B cell (primary cell): ENCODE measurements around the gene POGLUT2. TPM values are rescaled to one million over a fixed set of nuclear protein-coding genes. Genes with fewer than 3 reads are reported as not detected.
A peak's percentile ranks its signal among the peaks of the same experiment; 100 is the strongest.

Source experiments
- ATAC-seq: fragments of 200-7000 bp; cut with Tn5 transposase; one replicate; pipeline ENCODE4 v1.10.0; 2021; ENCODE audit warnings: low read depth, mild to moderate bottlenecking, moderate number of reproducible peaks, moderate library complexity
- CTCF ChIA-PET: fragments of 350-600 bp; sonication (Branson Sonifier 250); formaldehyde crosslinking; loops from one replicate; lab custom pipeline; 2021; ENCODE audit warnings: antibody characterized with exemption, inconsistent platforms; lab: Charles Lee
- POLR2A ChIA-PET: fragments of 350-600 bp; sonication (Branson Sonifier 250); formaldehyde crosslinking; loops from one replicate; lab custom pipeline; 2021; ENCODE audit warnings: antibody characterized with exemption; lab: Charles Lee
- DNase-seq: peaks from one replicate; pipeline ENCODE4 v3.0.0; 2013
- H2AFZ ChIP-seq: 2 replicates; pipeline ENCODE4 v1.6.1; 2012; ENCODE audit warnings: mild to moderate bottlenecking, low read depth, low read length; ENCODE audit not compliant: insufficient read depth, poor library complexity, severe bottlenecking
- H3K27ac ChIP-seq, 2 donors: 1 replicate in 1 of 2; 2 replicates in 1 of 2; pipeline ENCODE4 v1.5.1; 2012 to 2013; ENCODE audit warnings: low read length in 2 of 2, mild to moderate bottlenecking in 2 of 2, moderate library complexity in 1 of 2
- H3K27me3 ChIP-seq, 4 experiments: fragments of 200-600 bp in 1 of 4; sonication (generic) in 1 of 4; replicated peaks in 1 of 4; 1 replicate in 2 of 4; 2 replicates in 2 of 4; pipeline versions ENCODE4 v1.6.1 to v1.7.0; 2013 to 2016; ENCODE audit warnings: low read length in 3 of 4, mild to moderate bottlenecking in 2 of 4, mixed read lengths in 1 of 4, moderate library complexity in 1 of 4; ENCODE audit not compliant: insufficient read depth in 4 of 4, control insufficient read depth in 3 of 4; ENCODE audit errors: control extremely low read depth in 1 of 4
- H3K36me3 ChIP-seq, 2 experiments: replicated peaks in 1 of 2; 1 replicate in 1 of 2; 2 replicates in 1 of 2; pipeline versions ENCODE4 v1.6.1 to v1.7.1; 2013; ENCODE audit warnings: low read length in 1 of 2; ENCODE audit not compliant: insufficient read depth in 2 of 2, control insufficient read depth in 1 of 2; ENCODE audit errors: control extremely low read depth in 1 of 2, extremely low read depth in 1 of 2
- H3K4me1 ChIP-seq, 2 donors: fragments of 200-600 bp in 1 of 2; sonication (generic) in 1 of 2; 1 replicate in 1 of 2; 2 replicates in 1 of 2; pipeline versions ENCODE4 v1.5.1 to v1.6.1; 2013 to 2017; ENCODE audit warnings: low read length in 2 of 2; ENCODE audit not compliant: control insufficient read depth in 2 of 2, insufficient read depth in 2 of 2
- H3K4me2 ChIP-seq: replicated peaks from 2 replicates; pipeline ENCODE3; 2012; ENCODE audit warnings: mild to moderate bottlenecking, low read depth, low read length; ENCODE audit not compliant: poor library complexity, severe bottlenecking
- H3K4me3 ChIP-seq, 5 experiments: fragments of 200-600 bp in 1 of 5; sonication (generic) in 1 of 5; 1 replicate in 3 of 5; 2 replicates in 2 of 5; pipeline versions ENCODE4 v1.5.1 to v1.7.0; 2011 to 2016; ENCODE audit warnings: low read length in 4 of 5, mild to moderate bottlenecking in 4 of 5, low read depth in 2 of 5, control low read depth in 1 of 5, moderate library complexity in 1 of 5; ENCODE audit not compliant: insufficient read depth in 1 of 5; ENCODE audit errors: control extremely low read depth in 1 of 5, extremely low read depth in 1 of 5
- H3K79me2 ChIP-seq: fragments of 200-600 bp; sonication (generic); one replicate; pipeline ENCODE4 v1.6.0; 2016; ENCODE audit warnings: low read length; ENCODE audit not compliant: control insufficient read depth, insufficient read depth
- H3K9ac ChIP-seq: fragments of 200-600 bp; sonication (generic); 2 replicates; pipeline ENCODE4 v1.6.1; 2017; ENCODE audit warnings: mild to moderate bottlenecking, low read length, moderate library complexity
- H3K9me3 ChIP-seq, 3 donors: one replicate each; pipeline versions ENCODE4 v1.6.1 to v1.7.1; 2013; ENCODE audit warnings: low read length in 2 of 3; ENCODE audit not compliant: control insufficient read depth in 2 of 3, insufficient read depth in 1 of 3; ENCODE audit errors: control extremely low read depth in 1 of 3
- H4K20me1 ChIP-seq: 2 replicates; pipeline ENCODE4 v1.6.0; 2012; ENCODE audit warnings: mild to moderate bottlenecking, low read length; ENCODE audit not compliant: insufficient read depth, control insufficient read depth, poor library complexity, severe bottlenecking
- H3K27ac Mint-ChIP-seq: one replicate; pipeline ENCODE4 v1.8.0; 2021; ENCODE audit warnings: mixed read lengths
- H3K27me3 Mint-ChIP-seq: one replicate; pipeline ENCODE4 v1.8.0; 2021; ENCODE audit warnings: mixed read lengths
- H3K4me1 Mint-ChIP-seq: one replicate; pipeline ENCODE4 v1.8.0; 2021; ENCODE audit warnings: mixed read lengths
- H3K4me3 Mint-ChIP-seq: one replicate; pipeline ENCODE4 v1.8.0; 2021; ENCODE audit warnings: mixed read lengths
- H3K9me3 Mint-ChIP-seq: one replicate; pipeline ENCODE4 v1.8.0; 2022; ENCODE audit warnings: mixed read lengths; ENCODE audit not compliant: insufficient read depth
- EZH2 ChIP-seq: IDR thresholded peaks from 2 replicates; pipeline ENCODE4 v1.6.1; 2012; ENCODE audit warnings: borderline replicate concordance, low read depth, mild to moderate bottlenecking, moderate library complexity, low read length; ENCODE audit not compliant: insufficient read depth, poor library complexity, severe bottlenecking
- WGBS: methylation state at CpG from one replicate; pipeline ENCODE4 v1.1.5; 2013; ENCODE audit warnings: missing lambda C conversion rate; ENCODE audit not compliant: insufficient coverage; 5-methylcytosine and 5-hydroxymethylcytosine counted together
- intact Hi-C: fragments of 100-400 bp; cut with micrococcal nuclease; formaldehyde crosslinking; loops from one replicate; pipeline ENCODE4 v1.10.0; 2022
- polyA plus RNA-seq: library from polyadenylated mRNA; depleted of rRNA; stranded (reverse); fragments of >200 nt; gene quantifications from 2 replicates; pipeline ENCODE4 v1.2.3, GENCODE V29; 2012
- total RNA-seq, 2 donors: library from RNA; stranded (reverse); fragments of 120-200 nt in 1 of 2; gene quantifications; 1 replicate in 1 of 2; 2 replicates in 1 of 2; pipeline versions ENCODE4 v1.2.3 to v1.2.4, GENCODE V29; 2013 to 2022
- TF ChIP-seq, protein P1 (sequence below): fragments of 200-600 bp; IDR thresholded peaks from one replicate; pipeline ENCODE4 v1.8.0; 2022; ENCODE audit warnings: antibody characterized with exemption, mild to moderate bottlenecking

Gene POGLUT2
- total and polyA plus RNA-seq, 2 donors (not counting 1 experiment from before 2014, with no cell fraction given), result 0.12 TPM; not detected in 1

GRCh38 chr13:102847272-102848234 lies 48.8 kb upstream of the POGLUT2 start:
- Histone ChIP-seq H3K9me3 (no peaks in the 10 kb centered on the region), H3K4me1 (peaks cover 21 to 25% of the 10 kb centered on the region in 2 donors), H3K27ac (peak overlapping the region; percentile 96 to 97), H3K4me2 (peak overlapping the region; percentile 90), H2AFZ (peak overlapping the region; percentile 86), H3K4me3 (peak overlapping the region; percentile 34 to 100 (median 97)), H3K79me2 (peaks cover 66% of the 10 kb centered on the region), H3K27me3 (no peaks in the 10 kb centered on the region), H3K36me3 (peaks cover 3 to 4% of the 10 kb centered on the region in 2 experiments), H4K20me1 (peaks cover 29% of the 10 kb centered on the region), H3K9ac (peak overlapping the region; percentile 99)
- H3K4me3 Mint-ChIP-seq, result peak overlapping the region; percentile 91
- no peaks in the 10 kb centered on the region for H3K9me3 Mint-ChIP-seq
- H3K4me1 Mint-ChIP-seq, result peaks cover 33% of the 10 kb centered on the region
- H3K27me3 Mint-ChIP-seq, result no peaks in the 10 kb centered on the region
- H3K27ac Mint-ChIP-seq, result peak overlapping the region; percentile 98
- WGBS, result 75% methylated on average over 1 of the region's 12 CpGs
- TF ChIP-seq, protein P1, sequence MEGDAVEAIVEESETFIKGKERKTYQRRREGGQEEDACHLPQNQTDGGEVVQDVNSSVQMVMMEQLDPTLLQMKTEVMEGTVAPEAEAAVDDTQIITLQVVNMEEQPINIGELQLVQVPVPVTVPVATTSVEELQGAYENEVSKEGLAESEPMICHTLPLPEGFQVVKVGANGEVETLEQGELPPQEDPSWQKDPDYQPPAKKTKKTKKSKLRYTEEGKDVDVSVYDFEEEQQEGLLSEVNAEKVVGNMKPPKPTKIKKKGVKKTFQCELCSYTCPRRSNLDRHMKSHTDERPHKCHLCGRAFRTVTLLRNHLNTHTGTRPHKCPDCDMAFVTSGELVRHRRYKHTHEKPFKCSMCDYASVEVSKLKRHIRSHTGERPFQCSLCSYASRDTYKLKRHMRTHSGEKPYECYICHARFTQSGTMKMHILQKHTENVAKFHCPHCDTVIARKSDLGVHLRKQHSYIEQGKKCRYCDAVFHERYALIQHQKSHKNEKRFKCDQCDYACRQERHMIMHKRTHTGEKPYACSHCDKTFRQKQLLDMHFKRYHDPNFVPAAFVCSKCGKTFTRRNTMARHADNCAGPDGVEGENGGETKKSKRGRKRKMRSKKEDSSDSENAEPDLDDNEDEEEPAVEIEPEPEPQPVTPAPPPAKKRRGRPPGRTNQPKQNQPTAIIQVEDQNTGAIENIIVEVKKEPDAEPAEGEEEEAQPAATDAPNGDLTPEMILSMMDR, result peak; percentile 89
- TF ChIP-seq EZH2, result no peak
- ATAC-seq (no peak), DNase-seq (peak; percentile 58)
- ChIA-PET POLR2A (interaction anchor here (1.0 to 4.6 kb wide), 2 partner anchors 251 to 256 kb away, joined by 5 to 116 read pairs; partner anchors contain the start of gene TPP2), CTCF (interaction anchor here (1.1 to 7.0 kb wide), 6 partner anchors 47 to 265 kb away, joined by 3 to 107 read pairs (median 24); partner anchors contain the start of genes TEX30 and TPP2)
- intact Hi-C loops, result loop anchor here (1.0 to 2.0 kb wide), 3 partner anchors 23 to 267 kb away; no protein-coding TSS in a partner anchor
